ENCODE measurements around the gene OR8B2.
"Not testable (repeated sequence)": the region's sequence is repeated elsewhere in the genome, so short reads cannot be mapped to it uniquely, and the experiment has no call there.

Gene OR8B2

DNA sequence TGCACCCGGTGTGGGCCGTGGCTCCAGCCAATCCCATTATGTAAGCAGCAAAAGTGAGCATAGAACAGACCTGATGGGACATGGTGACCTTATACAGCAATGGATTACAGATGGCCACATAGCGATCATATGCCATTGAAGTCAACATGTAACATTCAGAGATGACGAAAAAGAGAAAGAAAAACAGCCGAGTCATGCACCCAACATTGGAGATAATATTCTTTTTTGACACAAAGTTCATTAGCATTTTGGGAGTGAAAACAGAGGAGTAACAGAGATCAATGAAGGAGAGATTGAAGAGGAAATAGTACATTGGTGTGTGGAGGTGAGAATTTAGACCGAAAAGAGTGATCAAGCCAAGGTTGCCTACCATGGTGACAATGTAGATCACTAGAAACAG, 1.4 kb downstream of the OR8B2 start:
- H2BK5ac ChIP-seq (ENCODE audit: low read depth, low read length, poor library complexity); H3K23ac ChIP-seq (ENCODE audit: low read length); H3K4me2 ChIP-seq (ENCODE audit: low read length); DNase-seq; H4K91ac ChIP-seq (ENCODE audit: low read depth, low read length); H4K12ac ChIP-seq (ENCODE audit: low read depth, low read length); H2BK120ac ChIP-seq (ENCODE audit: insufficient read depth, low read length, poor library complexity); H3K4me3 ChIP-seq (ENCODE audit: low read depth, low read length); H3K4ac ChIP-seq (ENCODE audit: low read depth, low read length); H2AK5ac ChIP-seq (ENCODE audit: low read length); H2BK12ac ChIP-seq (ENCODE audit: low read length); H2AFZ ChIP-seq (ENCODE audit: insufficient read depth, low read length, poor library complexity); H3K79me2 ChIP-seq (ENCODE audit: control insufficient read depth, insufficient read depth, low read length, poor library complexity); H3K9me3 ChIP-seq (ENCODE audit: insufficient read depth, low read depth, low read length); H3K4me1 ChIP-seq (ENCODE audit: control insufficient read depth in 1 of 2, insufficient read depth in 2 of 2, low read length in 2 of 2); H3K14ac ChIP-seq (ENCODE audit: low read length); H3K79me1 ChIP-seq (ENCODE audit: low read length); H3K36me3 ChIP-seq (ENCODE audit: control insufficient read depth in 1 of 2, insufficient read depth in 2 of 2, low read length in 2 of 2); H4K8ac ChIP-seq (ENCODE audit: low read depth, low read length); H3K27ac ChIP-seq (ENCODE audit: low read depth, low read length); H3K27me3 ChIP-seq (ENCODE audit: insufficient read depth, low read length); H3K18ac ChIP-seq (ENCODE audit: low read length); H3K9ac ChIP-seq (ENCODE audit: low read length): not testable (repeated sequence)
- no CpG with 5 or more reads among the region's 6 CpGs for WGBS (ENCODE audit: extremely low coverage, insufficient coverage, insufficient read length)

- Histone ChIP-seq H3K23ac (ENCODE audit: low read length) (no peak overlapping the region), H3K18ac (ENCODE audit: low read length) (no peak overlapping the region), H3K27me3 (ENCODE audit: insufficient read depth, low read length) (no peaks in the 10 kb centered on the region), H3K9me3 (ENCODE audit: insufficient read depth, low read depth, low read length) (no peaks in the 10 kb centered on the region), H3K4me1 (ENCODE audit: control insufficient read depth in 1 of 2, insufficient read depth in 2 of 2, low read length in 2 of 2) (no peaks in the 10 kb centered on the region), H3K4me3 (ENCODE audit: low read depth, low read length) (no peak overlapping the region), H3K79me2 (ENCODE audit: control insufficient read depth, insufficient read depth, low read length, poor library complexity) (no peaks in the 10 kb centered on the region), H3K14ac (ENCODE audit: low read length) (no peak overlapping the region), H4K91ac (ENCODE audit: low read depth, low read length) (no peak overlapping the region), H2BK12ac (ENCODE audit: low read length) (no peak overlapping the region), H3K4ac (ENCODE audit: low read depth, low read length) (no peak overlapping the region), H3K36me3 (ENCODE audit: control insufficient read depth in 1 of 2, insufficient read depth in 2 of 2, low read length in 2 of 2) (no peaks in the 10 kb centered on the region), H4K8ac (ENCODE audit: low read depth, low read length) (no peak overlapping the region), H3K9ac (ENCODE audit: low read length) (no peak overlapping the region), H3K4me2 (ENCODE audit: low read length) (no peak overlapping the region), H4K12ac (ENCODE audit: low read depth, low read length) (no peak overlapping the region), H3K27ac (ENCODE audit: low read depth, low read length) (no peak overlapping the region), H2BK120ac (ENCODE audit: insufficient read depth, low read length, poor library complexity) (no peak overlapping the region), H2AFZ (ENCODE audit: insufficient read depth, low read length, poor library complexity) (no peak overlapping the region), H2BK5ac (ENCODE audit: low read depth, low read length, poor library complexity) (no peak overlapping the region), H3K79me1 (ENCODE audit: low read length) (no peaks in the 10 kb centered on the region), H2AK5ac (ENCODE audit: low read length) (no peak overlapping the region)
- WGBS (ENCODE audit: extremely low coverage, insufficient coverage, insufficient read length), result no CpG with 5 or more reads among the region's 2 CpGs
- DNase-seq, result no peak
These were observed 3.7 kb downstream of the OR8B2 start for GRCh38 chr11:124380585-124380984.

DNA sequence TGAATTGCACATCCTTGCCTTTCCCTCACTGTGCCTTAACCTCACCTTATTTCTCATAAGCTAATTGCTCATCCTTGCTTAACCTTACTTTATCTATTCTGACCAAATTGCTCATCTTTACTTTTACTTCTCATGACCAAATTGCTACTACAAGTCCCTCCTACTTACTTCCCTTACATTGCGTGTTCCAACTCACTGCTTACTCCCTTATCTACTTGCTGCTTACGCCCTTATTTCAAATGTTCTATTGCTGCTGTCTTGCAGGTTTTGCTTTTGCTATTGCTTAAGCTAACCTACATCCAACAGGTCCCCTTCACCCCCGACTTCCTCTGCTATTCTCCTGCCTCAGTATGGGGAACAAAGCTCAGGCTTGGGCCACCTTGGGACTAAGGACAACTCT, 8.0 kb downstream of the OR8B2 start:
- Histone ChIP-seq H3K4me3 (ENCODE audit: low read depth, low read length) (no peak overlapping the region), H2BK120ac (ENCODE audit: insufficient read depth, low read length, poor library complexity) (no peak overlapping the region), H3K36me3 (ENCODE audit: control insufficient read depth in 1 of 2, insufficient read depth in 2 of 2, low read length in 2 of 2) (no peaks in the 10 kb centered on the region), H3K9me3 (ENCODE audit: insufficient read depth, low read depth, low read length) (no peaks in the 10 kb centered on the region), H3K18ac (ENCODE audit: low read length) (no peak overlapping the region), H3K23ac (ENCODE audit: low read length) (no peak overlapping the region), H3K4ac (ENCODE audit: low read depth, low read length) (no peak overlapping the region), H3K14ac (ENCODE audit: low read length) (no peak overlapping the region), H2AK5ac (ENCODE audit: low read length) (no peak overlapping the region), H2BK5ac (ENCODE audit: low read depth, low read length, poor library complexity) (no peak overlapping the region), H4K91ac (ENCODE audit: low read depth, low read length) (no peak overlapping the region), H3K4me2 (ENCODE audit: low read length) (no peak overlapping the region), H3K27me3 (ENCODE audit: insufficient read depth, low read length) (no peaks in the 10 kb centered on the region), H3K79me2 (ENCODE audit: control insufficient read depth, insufficient read depth, low read length, poor library complexity) (no peaks in the 10 kb centered on the region), H3K4me1 (ENCODE audit: control insufficient read depth in 1 of 2, insufficient read depth in 2 of 2, low read length in 2 of 2) (no peaks in the 10 kb centered on the region), H3K27ac (ENCODE audit: low read depth, low read length) (no peak overlapping the region), H3K9ac (ENCODE audit: low read length) (no peak overlapping the region), H2BK12ac (ENCODE audit: low read length) (no peak overlapping the region), H3K79me1 (ENCODE audit: low read length) (no peaks in the 10 kb centered on the region), H4K12ac (ENCODE audit: low read depth, low read length) (no peak overlapping the region), H4K8ac (ENCODE audit: low read depth, low read length) (no peak overlapping the region), H2AFZ (ENCODE audit: insufficient read depth, low read length, poor library complexity) (no peak overlapping the region)
- DNase-seq, result no peak
- WGBS (ENCODE audit: extremely low coverage, insufficient coverage, insufficient read length), result no CpG with 5 or more reads among the region's 3 CpGs

DNA sequence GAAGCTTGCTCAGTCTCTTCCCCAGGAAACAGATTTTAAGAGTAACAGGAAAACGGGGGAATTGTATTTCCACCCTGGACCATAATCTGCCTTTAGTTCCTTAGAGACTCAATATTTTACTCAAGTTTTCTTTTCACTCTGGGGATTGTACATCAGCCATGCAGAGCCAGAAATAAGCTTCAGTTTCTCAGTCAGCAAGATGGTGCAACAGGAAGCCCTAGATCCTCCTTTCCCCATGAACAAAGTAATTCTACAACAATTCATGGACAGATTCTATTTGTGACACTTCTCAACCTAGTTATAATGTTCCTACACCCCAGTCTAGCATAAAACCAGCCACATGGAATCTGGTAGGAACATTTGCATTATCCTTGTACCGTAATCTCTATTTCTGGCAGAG, 24.7 kb downstream of the OR8B2 start:
- WGBS (ENCODE audit: extremely low coverage, insufficient coverage, insufficient read length), result no CpG with 5 or more reads among the region's 2 CpGs

More for the DNA sequence above, 24.7 kb downstream of the OR8B2 start:
- Histone ChIP-seq H3K27ac (ENCODE audit: low read depth, low read length) (no peak overlapping the region), H2BK5ac (ENCODE audit: low read depth, low read length, poor library complexity) (no peak overlapping the region), H3K9me3 (ENCODE audit: insufficient read depth, low read depth, low read length) (no peaks in the 10 kb centered on the region), H3K36me3 (ENCODE audit: control insufficient read depth in 1 of 2, insufficient read depth in 2 of 2, low read length in 2 of 2) (no peaks in the 10 kb centered on the region), H4K12ac (ENCODE audit: low read depth, low read length) (no peak overlapping the region), H2BK12ac (ENCODE audit: low read length) (no peak overlapping the region), H4K8ac (ENCODE audit: low read depth, low read length) (no peak overlapping the region), H3K79me1 (ENCODE audit: low read length) (no peaks in the 10 kb centered on the region), H2AFZ (ENCODE audit: insufficient read depth, low read length, poor library complexity) (no peak overlapping the region), H3K9ac (ENCODE audit: low read length) (no peak overlapping the region), H2AK5ac (ENCODE audit: low read length) (no peak overlapping the region), H3K14ac (ENCODE audit: low read length) (no peak overlapping the region), H3K4me2 (ENCODE audit: low read length) (no peak overlapping the region), H3K18ac (ENCODE audit: low read length) (no peak overlapping the region), H3K4ac (ENCODE audit: low read depth, low read length) (no peak overlapping the region), H3K23ac (ENCODE audit: low read length) (no peak overlapping the region), H3K27me3 (ENCODE audit: insufficient read depth, low read length) (no peaks in the 10 kb centered on the region), H4K91ac (ENCODE audit: low read depth, low read length) (no peak overlapping the region), H3K4me1 (ENCODE audit: control insufficient read depth in 1 of 2, insufficient read depth in 2 of 2, low read length in 2 of 2) (no peaks in the 10 kb centered on the region), H2BK120ac (ENCODE audit: insufficient read depth, low read length, poor library complexity) (no peak overlapping the region), H3K4me3 (ENCODE audit: low read depth, low read length) (no peak overlapping the region), H3K79me2 (ENCODE audit: control insufficient read depth, insufficient read depth, low read length, poor library complexity) (no peaks in the 10 kb centered on the region)
- DNase-seq, result no peak
